ENCODE results near the gene RUVBL2. TPM values are rescaled to one million over a fixed set of nuclear protein-coding genes. Genes with fewer than 3 reads are reported as not detected.
A peak's percentile ranks its signal among the peaks of the same experiment; 100 is the strongest.

Gene RUVBL2
- 100 to 1,000 TPM; 110 to 126 TPM for total RNA-seq

DNA sequence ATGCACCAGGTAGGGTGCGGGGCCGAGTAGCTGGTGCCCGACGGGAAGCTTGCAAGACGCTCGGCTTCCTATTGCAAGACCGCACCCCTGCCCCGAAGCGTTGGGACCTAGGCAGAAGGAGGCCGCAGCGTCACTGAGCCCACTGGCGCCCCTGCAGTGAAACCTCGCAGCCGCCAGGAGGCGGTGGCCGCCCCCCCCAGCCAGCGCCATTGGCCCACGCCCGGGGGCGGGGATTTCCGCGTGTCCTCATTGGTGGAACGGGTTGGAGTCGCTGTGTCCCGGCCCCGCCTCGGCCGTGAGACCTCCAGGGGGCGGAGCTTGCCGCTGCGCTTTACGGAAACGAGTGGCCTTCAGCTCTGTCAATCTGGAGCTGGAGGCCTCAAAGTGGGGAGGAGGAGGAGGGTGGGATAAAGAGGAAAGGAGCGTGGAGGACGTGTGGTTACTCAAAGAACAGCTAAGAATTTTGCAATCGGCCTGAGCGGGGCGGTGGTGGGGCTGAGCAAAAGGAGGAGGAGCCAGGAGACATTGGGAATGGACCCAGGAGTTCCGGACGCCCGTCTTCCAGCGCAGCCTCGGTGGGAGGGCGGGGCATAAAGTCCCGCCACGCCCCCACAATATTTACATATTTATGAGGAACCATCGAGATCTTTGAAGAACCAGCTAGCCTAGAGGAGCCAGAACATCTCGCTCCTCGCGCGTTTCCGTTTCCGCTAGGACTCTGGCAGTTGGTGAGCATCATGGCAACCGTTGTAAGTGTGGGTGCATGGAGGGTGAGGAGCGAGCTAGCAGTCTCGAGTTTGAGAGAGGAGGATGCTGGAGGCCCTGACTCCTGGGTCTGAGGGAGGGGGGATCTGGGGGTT, at the start of gene RUVBL2, which contains the start of gene GYS1:
Gene RUVBL2 (plus strand): TSS at position 713 of the 860 bp plus-strand sequence. CDS start 25 bp downstream, at position 738.
Gene GYS1 (minus strand): TSS at position 135 of the 860 bp plus-strand sequence. CDS start 197 bp downstream, outside the sequence.
- H3K36me3 ChIP-seq, result no peaks in the 10 kb centered on the region
- no peaks in the 10 kb centered on the region for H3K9me3 ChIP-seq
- peak within 1 kb of the TSS; percentile 74 to 88 for H3K4me3 ChIP-seq
- H3K27ac ChIP-seq, result peak within 1 kb of the TSS; percentile 97 to 98
- peak; percentile 99 for TF ChIP-seq POLR2AphosphoS5 (IDR thresholded peaks at IDR 0.05)
- TF ChIP-seq POLR2A (IDR thresholded peaks at IDR 0.05), result peak; percentile 99
- TF ChIP-seq, protein P1, sequence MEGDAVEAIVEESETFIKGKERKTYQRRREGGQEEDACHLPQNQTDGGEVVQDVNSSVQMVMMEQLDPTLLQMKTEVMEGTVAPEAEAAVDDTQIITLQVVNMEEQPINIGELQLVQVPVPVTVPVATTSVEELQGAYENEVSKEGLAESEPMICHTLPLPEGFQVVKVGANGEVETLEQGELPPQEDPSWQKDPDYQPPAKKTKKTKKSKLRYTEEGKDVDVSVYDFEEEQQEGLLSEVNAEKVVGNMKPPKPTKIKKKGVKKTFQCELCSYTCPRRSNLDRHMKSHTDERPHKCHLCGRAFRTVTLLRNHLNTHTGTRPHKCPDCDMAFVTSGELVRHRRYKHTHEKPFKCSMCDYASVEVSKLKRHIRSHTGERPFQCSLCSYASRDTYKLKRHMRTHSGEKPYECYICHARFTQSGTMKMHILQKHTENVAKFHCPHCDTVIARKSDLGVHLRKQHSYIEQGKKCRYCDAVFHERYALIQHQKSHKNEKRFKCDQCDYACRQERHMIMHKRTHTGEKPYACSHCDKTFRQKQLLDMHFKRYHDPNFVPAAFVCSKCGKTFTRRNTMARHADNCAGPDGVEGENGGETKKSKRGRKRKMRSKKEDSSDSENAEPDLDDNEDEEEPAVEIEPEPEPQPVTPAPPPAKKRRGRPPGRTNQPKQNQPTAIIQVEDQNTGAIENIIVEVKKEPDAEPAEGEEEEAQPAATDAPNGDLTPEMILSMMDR (IDR thresholded peaks at IDR 0.05), result peak; percentile 96 to 100 (median 99)
- peak; percentile 99 for DNase-seq (ENCODE audit: low spot score)
- WGBS, result under 1% methylated on average over 50 of the region's 56 CpGs
- intact Hi-C loops (cut with DNase I), result no loop called here
- peaks cover 19% of the 10 kb centered on the region for H3K4me1 ChIP-seq (replicated peaks)
- H3K27me3 ChIP-seq (replicated peaks; ENCODE audit: insufficient read depth), result no peaks in the 10 kb centered on the region

GRCh38 chr19:48945415-48945814, 48.3 kb upstream of the RUVBL2 start:
- Histone ChIP-seq H3K27ac (no peak overlapping the region), H3K36me3 (no peaks in the 10 kb centered on the region), H3K4me1 (replicated peaks) (no peaks in the 10 kb centered on the region), H3K4me3 (no peak overlapping the region), H3K9me3 (no peaks in the 10 kb centered on the region), H3K27me3 (replicated peaks; ENCODE audit: insufficient read depth) (no peaks in the 10 kb centered on the region)
- DNase-seq (ENCODE audit: low spot score), result no peak
- intact Hi-C loops (cut with DNase I), result no loop called here
- 91% methylated on average over 5 of the region's 5 CpGs for WGBS
- TF ChIP-seq, protein P1 (IDR thresholded peaks at IDR 0.05), result no peak
- TF ChIP-seq POLR2AphosphoS5 (IDR thresholded peaks at IDR 0.05) (no peak), POLR2A (IDR thresholded peaks at IDR 0.05) (no peak)

DNA sequence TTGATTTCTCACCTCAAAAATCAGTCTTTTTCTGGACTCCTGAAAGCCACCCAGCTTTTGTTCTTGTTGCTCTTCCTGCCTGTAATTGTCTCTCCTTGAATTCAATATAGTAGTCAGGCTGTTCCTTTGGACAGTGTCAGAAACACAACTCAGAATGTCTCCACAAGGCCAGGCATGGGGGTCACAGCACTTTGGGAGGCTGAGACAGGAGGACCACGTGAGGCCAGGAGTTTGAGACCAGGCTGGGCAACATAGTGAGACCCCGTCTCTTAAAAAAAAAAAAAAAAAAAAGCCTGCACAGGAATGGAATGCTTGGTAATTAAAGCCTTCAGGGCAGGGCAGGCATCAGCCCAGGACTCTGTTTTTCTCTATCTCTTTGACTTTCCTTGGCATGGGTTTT, 47.9 kb upstream of the RUVBL2 start:
- Histone ChIP-seq H3K4me1 (replicated peaks) (no peaks in the 10 kb centered on the region), H3K4me3 (no peak overlapping the region), H3K27ac (no peak overlapping the region), H3K36me3 (no peaks in the 10 kb centered on the region), H3K27me3 (replicated peaks; ENCODE audit: insufficient read depth) (no peaks in the 10 kb centered on the region), H3K9me3 (no peaks in the 10 kb centered on the region)
- no peak for TF ChIP-seq POLR2A (IDR thresholded peaks at IDR 0.05)
- TF ChIP-seq, protein P1 (IDR thresholded peaks at IDR 0.05), result no peak
- TF ChIP-seq POLR2AphosphoS5 (IDR thresholded peaks at IDR 0.05), result no peak
- WGBS, result 89% methylated on average over 2 of the region's 2 CpGs
- intact Hi-C loops (cut with DNase I), result no loop called here
- DNase-seq (ENCODE audit: low spot score), result no peak

DNA sequence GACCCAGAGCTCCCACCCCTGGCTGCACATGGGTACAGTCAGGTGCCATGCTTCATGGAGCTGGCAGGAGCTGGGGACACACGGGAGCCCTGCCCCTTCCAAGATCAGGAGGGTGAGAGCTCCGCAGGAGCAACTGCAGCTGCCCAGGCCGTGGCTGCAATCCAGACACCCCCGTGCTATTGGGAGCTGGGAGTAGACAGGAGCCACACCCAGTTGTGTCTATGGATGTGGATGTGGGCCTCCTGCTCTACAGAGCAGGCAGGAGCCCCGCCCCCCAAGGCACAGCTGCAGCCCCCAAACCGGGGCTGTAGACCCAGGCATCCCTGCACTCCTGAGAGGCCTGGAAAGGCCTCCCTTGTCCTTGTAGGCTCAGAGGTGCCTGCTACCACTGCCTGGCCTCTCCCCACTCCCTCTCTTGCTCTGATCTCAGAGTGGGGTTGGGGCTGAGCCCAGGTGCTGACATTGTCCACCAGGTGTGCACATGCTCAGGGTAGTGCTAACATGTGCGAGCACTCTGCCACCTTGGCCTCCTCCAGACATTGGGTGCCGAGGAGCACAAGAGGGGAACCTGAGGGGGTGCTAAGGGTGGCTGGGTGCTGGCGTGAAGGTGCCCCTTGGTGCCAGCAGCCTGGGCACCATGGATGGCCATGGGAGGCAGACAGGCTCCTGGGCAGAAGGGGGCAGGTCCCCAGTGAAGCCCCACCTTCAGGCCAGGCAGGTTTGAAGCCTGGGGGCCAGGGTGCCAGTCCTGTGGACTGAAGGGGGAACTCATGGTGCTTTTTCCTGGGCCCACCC, 47.0 kb upstream of the RUVBL2 start:
- no peaks in the 10 kb centered on the region for H3K36me3 ChIP-seq
- 79% methylated on average over 9 of the region's 9 CpGs for WGBS
- H3K27me3 ChIP-seq (replicated peaks; ENCODE audit: insufficient read depth), result no peaks in the 10 kb centered on the region
- H3K9me3 ChIP-seq, result no peaks in the 10 kb centered on the region
- H3K4me3 ChIP-seq, result no peak overlapping the region
- intact Hi-C loops (cut with DNase I), result no loop called here
- H3K27ac ChIP-seq, result no peak overlapping the region
- no peaks in the 10 kb centered on the region for H3K4me1 ChIP-seq (replicated peaks)
- no peak for DNase-seq (ENCODE audit: low spot score)
- TF ChIP-seq POLR2AphosphoS5 (IDR thresholded peaks at IDR 0.05) (no peak), POLR2A (IDR thresholded peaks at IDR 0.05) (no peak)
- TF ChIP-seq, protein P1 (IDR thresholded peaks at IDR 0.05), result no peak

All from prostate gland (tissue), 2 donors.